DND-41 (cell line): Measurements from ENCODE around the gene LYRM2.
A peak's percentile ranks its signal among the peaks of the same experiment; 100 is the strongest.

Source experiments
- ATAC-seq: fragments of 200-7000 bp; cut with Tn5 transposase; 3 replicates; pipeline ENCODE4 v1.9.1; 2021; ENCODE audit warnings: low read depth; ENCODE audit not compliant: insufficient read depth
- DNase-seq: peaks from one replicate; pipeline ENCODE4 v3.0.0-alpha.2; 2020
- H2AFZ ChIP-seq: 2 replicates; pipeline ENCODE4 v1.6.0; 2012; ENCODE audit warnings: low read depth, low read length
- H3K27ac ChIP-seq: 2 replicates; pipeline ENCODE4 v1.5.1; 2012; ENCODE audit warnings: low read length, inconsistent platforms
- H3K27me3 ChIP-seq: fragments of 200-600 bp; sonication (generic); 2 replicates; pipeline ENCODE4 v1.6.0; 2012; ENCODE audit warnings: low read length, mild to moderate bottlenecking, inconsistent platforms; ENCODE audit not compliant: insufficient read depth, poor library complexity
- H3K36me3 ChIP-seq: 2 replicates; pipeline ENCODE4 v1.5.1; 2012; ENCODE audit warnings: low read length, inconsistent platforms; ENCODE audit not compliant: insufficient read depth
- H3K4me1 ChIP-seq: 2 replicates; pipeline ENCODE4 v1.5.1; 2012; ENCODE audit warnings: mild to moderate bottlenecking, low read length; ENCODE audit not compliant: insufficient read depth
- H3K4me2 ChIP-seq: 2 replicates; pipeline ENCODE4 v1.6.0; 2012; ENCODE audit warnings: mild to moderate bottlenecking, moderate library complexity, low read length, inconsistent platforms; ENCODE audit not compliant: insufficient read depth
- H3K4me3 ChIP-seq, 2 experiments: fragments of 200-600 bp in 1 of 2; shearing (Covaris generic) in 1 of 2; 2 replicates each; pipeline ENCODE4 v1.5.1; 2012 to 2016; ENCODE audit warnings: inconsistent platforms in 2 of 2, low read length in 2 of 2, mild to moderate bottlenecking in 2 of 2, low read depth in 1 of 2, moderate library complexity in 1 of 2
- H3K79me2 ChIP-seq: 2 replicates; pipeline ENCODE4 v1.6.0; 2012; ENCODE audit warnings: low read length, inconsistent platforms; ENCODE audit not compliant: insufficient read depth
- H3K9ac ChIP-seq: 2 replicates; pipeline ENCODE4 v1.6.0; 2012; ENCODE audit warnings: low read depth, mild to moderate bottlenecking, inconsistent platforms, low read length, moderate library complexity
- H3K9me3 ChIP-seq: 2 replicates; pipeline ENCODE4 v1.5.1; 2012; ENCODE audit warnings: low read length, moderate library complexity, mild to moderate bottlenecking, inconsistent platforms; ENCODE audit not compliant: insufficient read depth, severe bottlenecking
- H4K20me1 ChIP-seq: 2 replicates; pipeline ENCODE4 v1.6.0; 2012; ENCODE audit warnings: low read length; ENCODE audit not compliant: insufficient read depth
- EZH2 ChIP-seq: IDR thresholded peaks from 3 replicates; pipeline ENCODE4 v1.6.1; 2012; ENCODE audit warnings: borderline replicate concordance, low read depth, mild to moderate bottlenecking, moderate library complexity, low read length, inconsistent platforms; ENCODE audit not compliant: severe bottlenecking
- TF ChIP-seq, protein P1 (sequence below): IDR thresholded peaks from 2 replicates; pipeline ENCODE4 v1.5.1; 2012; ENCODE audit warnings: borderline replicate concordance, low read length, moderate library complexity, mild to moderate bottlenecking; ENCODE audit not compliant: poor library complexity, severe bottlenecking; ENCODE audit errors: extremely low read depth

Gene LYRM2

DNA sequence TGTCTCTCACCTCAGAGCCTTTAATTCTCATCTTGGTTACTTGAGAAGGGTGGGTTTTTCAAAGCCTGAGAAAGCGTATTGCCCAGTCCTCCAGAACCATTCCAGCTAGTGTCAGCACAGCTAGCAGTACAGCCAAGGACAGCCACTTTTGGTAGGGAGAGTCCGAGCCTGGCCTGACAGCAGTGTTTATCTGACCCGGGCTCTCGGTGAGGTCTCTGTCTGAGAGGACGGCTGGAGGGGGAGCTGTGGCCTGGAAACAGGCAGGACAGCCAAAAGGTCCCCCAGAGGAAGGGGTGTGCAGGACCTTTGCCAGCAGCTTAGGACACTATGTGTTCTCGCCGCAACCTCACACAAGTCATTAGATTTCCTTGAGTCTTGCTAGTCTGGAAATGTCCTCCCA is 38.8 kb downstream of the LYRM2 start:
- Histone ChIP-seq H3K9me3 (no peaks in the 10 kb centered on the region), H3K9ac (no peak overlapping the region), H3K4me3 (no peak overlapping the region), H3K4me2 (no peak overlapping the region), H3K4me1 (peaks cover 5% of the 10 kb centered on the region; the same call in 1 of the 2 replicates), H3K27ac (no peak overlapping the region), H3K79me2 (no peaks in the 10 kb centered on the region), H3K27me3 (no peaks in the 10 kb centered on the region), H2AFZ (no peak overlapping the region), H4K20me1 (no peaks in the 10 kb centered on the region), H3K36me3 (no peaks in the 10 kb centered on the region)
- DNase-seq (no peak), ATAC-seq (no peak)
- TF ChIP-seq, protein P1, sequence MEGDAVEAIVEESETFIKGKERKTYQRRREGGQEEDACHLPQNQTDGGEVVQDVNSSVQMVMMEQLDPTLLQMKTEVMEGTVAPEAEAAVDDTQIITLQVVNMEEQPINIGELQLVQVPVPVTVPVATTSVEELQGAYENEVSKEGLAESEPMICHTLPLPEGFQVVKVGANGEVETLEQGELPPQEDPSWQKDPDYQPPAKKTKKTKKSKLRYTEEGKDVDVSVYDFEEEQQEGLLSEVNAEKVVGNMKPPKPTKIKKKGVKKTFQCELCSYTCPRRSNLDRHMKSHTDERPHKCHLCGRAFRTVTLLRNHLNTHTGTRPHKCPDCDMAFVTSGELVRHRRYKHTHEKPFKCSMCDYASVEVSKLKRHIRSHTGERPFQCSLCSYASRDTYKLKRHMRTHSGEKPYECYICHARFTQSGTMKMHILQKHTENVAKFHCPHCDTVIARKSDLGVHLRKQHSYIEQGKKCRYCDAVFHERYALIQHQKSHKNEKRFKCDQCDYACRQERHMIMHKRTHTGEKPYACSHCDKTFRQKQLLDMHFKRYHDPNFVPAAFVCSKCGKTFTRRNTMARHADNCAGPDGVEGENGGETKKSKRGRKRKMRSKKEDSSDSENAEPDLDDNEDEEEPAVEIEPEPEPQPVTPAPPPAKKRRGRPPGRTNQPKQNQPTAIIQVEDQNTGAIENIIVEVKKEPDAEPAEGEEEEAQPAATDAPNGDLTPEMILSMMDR = no peak
- no peak for TF ChIP-seq EZH2

DNA sequence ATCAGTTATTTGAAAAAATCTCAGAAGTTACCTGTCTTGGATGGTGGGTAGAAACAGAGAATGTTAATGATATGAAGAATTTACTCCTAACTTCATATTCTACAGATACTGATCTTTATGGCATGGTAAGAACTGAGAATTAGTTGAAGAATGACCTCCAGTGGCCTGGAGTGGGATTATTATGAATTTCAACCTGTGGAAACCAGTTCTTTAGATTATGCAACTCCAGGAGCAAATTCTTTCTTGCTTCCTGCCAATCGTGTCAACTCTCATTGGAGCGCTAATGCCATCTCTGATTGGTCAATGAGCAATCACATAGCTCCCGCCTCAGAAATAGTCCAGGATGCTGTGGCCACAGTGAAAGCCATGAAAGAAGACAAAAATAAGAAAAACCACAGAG is 40.6 kb downstream of the LYRM2 start:
- no peaks in the 10 kb centered on the region for H3K9me3 ChIP-seq
- no peak overlapping the region for H3K4me2 ChIP-seq
- no peaks in the 10 kb centered on the region for H3K27me3 ChIP-seq
- H2AFZ ChIP-seq = no peak overlapping the region
- ATAC-seq = peak; percentile 33; the same call in 2 of the 3 replicates
- H3K4me3 ChIP-seq = no peak overlapping the region
- H3K4me1 ChIP-seq = peaks cover 5% of the 10 kb centered on the region; the same call in 1 of the 2 replicates
- H3K27ac ChIP-seq = no peak overlapping the region
- H3K79me2 ChIP-seq = no peaks in the 10 kb centered on the region
- TF ChIP-seq, protein P1 = peak; percentile 35
- no peak for TF ChIP-seq EZH2
- H3K9ac ChIP-seq = no peak overlapping the region
- no peaks in the 10 kb centered on the region for H4K20me1 ChIP-seq
- no peak for DNase-seq
- no peaks in the 10 kb centered on the region for H3K36me3 ChIP-seq

DNA sequence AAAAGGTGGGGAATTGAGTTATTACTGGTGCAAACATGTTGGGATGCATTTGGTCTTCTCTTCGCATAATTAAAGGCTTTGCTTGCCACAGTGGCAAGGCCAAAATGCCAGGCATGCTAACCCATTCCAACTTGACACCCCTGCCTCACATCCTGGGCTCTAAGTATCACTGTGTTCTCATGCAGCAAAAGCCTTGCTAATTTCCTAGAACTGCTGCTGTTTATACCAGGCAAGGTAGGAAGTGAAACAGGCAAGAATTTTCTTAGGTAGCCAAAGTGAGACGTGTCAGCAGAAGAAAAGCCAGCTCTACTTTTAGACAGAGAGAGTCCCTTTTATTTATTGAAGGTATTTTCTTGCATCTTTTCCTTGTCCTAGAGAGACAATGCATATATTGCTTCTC is 41.2 kb downstream of the LYRM2 start:
- Histone ChIP-seq H3K79me2 (no peaks in the 10 kb centered on the region), H3K36me3 (no peaks in the 10 kb centered on the region), H3K4me1 (peaks cover 5% of the 10 kb centered on the region; the same call in 1 of the 2 replicates), H3K27me3 (no peaks in the 10 kb centered on the region), H2AFZ (no peak overlapping the region), H3K4me2 (no peak overlapping the region), H3K27ac (no peak overlapping the region), H3K9me3 (no peaks in the 10 kb centered on the region), H3K4me3 (no peak overlapping the region), H4K20me1 (no peaks in the 10 kb centered on the region), H3K9ac (no peak overlapping the region)
- DNase-seq (no peak), ATAC-seq (no peak)
- TF ChIP-seq EZH2 = no peak
- TF ChIP-seq, protein P1 = no peak

DNA sequence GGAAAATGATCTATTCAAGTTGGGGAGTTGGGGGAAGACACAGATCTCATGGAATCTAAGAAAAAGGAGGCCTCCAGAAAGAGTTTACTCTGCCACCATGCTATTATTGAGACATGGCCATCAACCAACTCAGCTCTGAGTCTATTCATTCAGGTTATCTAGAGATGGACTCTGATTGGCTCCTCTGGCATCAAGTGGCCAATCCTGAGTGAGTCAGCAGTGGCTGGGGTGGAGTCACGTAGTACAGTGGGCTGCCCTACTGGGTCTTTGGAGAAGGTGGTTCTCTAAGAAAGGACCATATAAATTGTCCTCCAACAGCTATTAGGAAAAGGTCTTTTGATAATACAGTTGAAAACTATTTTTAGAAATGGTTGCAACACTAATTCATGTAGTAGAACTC is 42.1 kb downstream of the LYRM2 start:
- H3K9me3 ChIP-seq = no peaks in the 10 kb centered on the region
- ATAC-seq (no peak), DNase-seq (no peak)
- TF ChIP-seq, protein P1 = no peak
- no peak for TF ChIP-seq EZH2
- no peaks in the 10 kb centered on the region for H3K79me2 ChIP-seq
- no peak overlapping the region for H2AFZ ChIP-seq
- no peak overlapping the region for H3K4me3 ChIP-seq
- H3K4me1 ChIP-seq = peaks cover 5% of the 10 kb centered on the region; the same call in 1 of the 2 replicates
- no peak overlapping the region for H3K27ac ChIP-seq
- H4K20me1 ChIP-seq = no peaks in the 10 kb centered on the region
- no peaks in the 10 kb centered on the region for H3K36me3 ChIP-seq
- no peak overlapping the region for H3K4me2 ChIP-seq
- H3K27me3 ChIP-seq = no peaks in the 10 kb centered on the region
- no peak overlapping the region for H3K9ac ChIP-seq
